HG02763 (cell line): ENCODE data around the gene HMG20B.
"Not testable (repeated sequence)": the region's sequence is repeated elsewhere in the genome, so short reads cannot be mapped to it uniquely, and the experiment has no call there.

ENCODE experiments used
- ATAC-seq: cut with Tn5 transposase; IDR thresholded peaks from one replicate; pipeline ENCODE4 v1.9.1; 2021; ENCODE audit warnings: mild to moderate bottlenecking, moderate library complexity; ENCODE audit not compliant: unreplicated experiment

HMG20B gene

GRCh38 chr19:3580156-3580934 lies 7.6 kb downstream of the HMG20B start:
- ATAC-seq: no peak

GRCh38 chr19:3581792-3582191 lies 9.0 kb downstream of the HMG20B start:
- ATAC-seq: not testable (repeated sequence)

DNA sequence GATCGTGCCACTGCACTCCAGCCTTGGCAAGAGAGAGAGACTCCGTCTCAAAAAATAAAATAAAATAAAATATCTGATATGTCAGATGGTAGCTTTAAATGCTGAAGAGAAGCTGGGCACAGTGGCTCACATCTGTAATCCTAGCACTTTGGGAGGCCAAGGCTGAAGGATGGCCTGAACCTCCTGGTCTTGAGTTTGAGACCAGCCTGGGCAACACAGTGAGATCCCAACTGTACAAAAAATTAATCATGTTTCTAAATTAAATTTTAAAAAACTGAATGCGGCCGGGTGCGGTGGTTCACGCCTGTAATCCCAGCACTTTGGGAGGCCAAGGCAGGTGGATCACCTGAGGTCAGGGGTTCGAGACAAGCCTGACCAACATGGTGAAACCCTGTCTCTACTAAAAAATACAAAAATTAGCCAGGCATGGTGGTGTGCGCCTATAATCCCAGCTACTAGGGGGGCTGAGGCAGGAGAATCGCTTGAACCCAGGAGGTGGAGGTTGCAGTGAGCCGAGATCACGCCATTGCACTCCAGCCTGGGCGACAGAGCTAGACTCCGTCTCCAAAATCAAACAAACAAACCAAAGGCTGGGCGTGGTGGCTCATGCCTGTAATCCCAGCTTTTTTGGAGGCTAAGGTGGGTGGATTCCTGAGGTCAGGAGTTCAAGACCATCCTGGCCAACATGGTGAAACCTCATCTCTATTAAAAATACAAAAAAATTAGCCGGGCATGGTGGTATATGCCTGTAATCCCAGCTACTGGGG lies 11.5 kb downstream of the HMG20B start:
- not testable (repeated sequence) for ATAC-seq

DNA sequence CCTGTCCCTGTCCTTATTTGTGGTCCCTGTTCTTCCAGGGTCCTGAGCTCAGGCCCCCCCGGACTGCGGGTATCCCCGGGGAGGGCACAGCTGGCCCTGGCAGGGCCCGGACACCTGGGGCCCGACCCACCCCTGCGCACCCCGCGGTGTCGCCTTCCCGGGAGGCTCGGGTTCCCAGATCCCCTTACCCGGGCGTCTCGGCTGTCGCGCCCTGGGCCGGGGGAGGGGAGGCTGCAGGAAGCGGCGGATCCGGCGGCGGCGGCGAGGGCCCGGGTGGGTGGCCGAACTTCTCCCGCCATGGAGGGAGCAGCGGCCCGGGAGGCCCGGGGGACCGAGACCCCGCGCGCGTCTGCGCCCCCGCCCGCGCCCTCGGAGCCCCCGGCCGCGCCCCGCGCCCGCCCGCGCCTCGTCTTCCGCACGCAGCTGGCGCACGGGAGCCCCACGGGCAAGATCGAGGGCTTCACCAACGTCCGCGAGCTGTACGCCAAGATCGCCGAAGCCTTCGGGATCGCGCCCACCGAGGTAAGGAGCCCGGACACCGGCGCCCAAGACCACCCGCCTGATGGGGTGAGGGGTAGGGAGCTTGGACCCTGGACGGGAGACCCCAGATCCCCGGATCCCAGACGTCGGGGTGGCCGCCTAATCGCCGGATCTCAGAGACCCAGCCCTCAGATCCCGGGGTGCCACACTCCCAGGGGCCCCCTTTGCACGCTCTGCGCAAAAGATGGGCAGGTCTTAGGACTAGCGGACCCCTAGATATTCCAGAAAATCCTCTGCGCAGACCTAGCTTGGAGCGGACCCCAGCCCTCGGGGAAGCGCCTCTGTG lies 12.8 kb downstream of the HMG20B start, which contains the start of gene GIPC3:
TSS of gene GIPC3 (plus strand) at position 178 of the 826 bp plus-strand sequence. CDS start at position 298, 120 bp downstream.
- no peak for ATAC-seq

DNA sequence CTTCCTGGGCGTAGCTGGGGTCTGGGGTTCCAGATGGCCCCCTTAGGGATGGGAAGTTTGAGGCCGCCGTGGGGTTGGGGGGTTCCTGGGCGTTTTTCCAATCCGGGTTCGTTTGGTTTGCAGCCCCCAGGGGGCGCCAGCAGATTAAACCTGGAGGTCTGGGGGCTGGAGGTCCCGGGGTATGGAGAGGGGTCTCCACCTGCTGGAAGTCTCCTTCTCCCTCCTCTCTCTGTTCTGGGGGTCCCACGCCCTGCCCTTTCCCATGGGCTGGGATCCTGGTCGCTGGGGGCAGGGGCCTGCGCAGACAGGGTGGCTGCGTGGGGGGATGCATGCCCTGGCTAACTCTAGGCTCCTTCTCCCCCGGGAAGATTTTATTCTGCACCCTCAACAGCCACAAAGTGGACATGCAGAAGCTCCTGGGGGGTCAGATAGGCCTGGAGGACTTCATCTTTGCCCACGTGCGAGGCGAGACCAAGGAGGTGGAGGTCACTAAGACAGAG lies 13.4 kb downstream of the HMG20B start:
- ATAC-seq: no peak

DNA sequence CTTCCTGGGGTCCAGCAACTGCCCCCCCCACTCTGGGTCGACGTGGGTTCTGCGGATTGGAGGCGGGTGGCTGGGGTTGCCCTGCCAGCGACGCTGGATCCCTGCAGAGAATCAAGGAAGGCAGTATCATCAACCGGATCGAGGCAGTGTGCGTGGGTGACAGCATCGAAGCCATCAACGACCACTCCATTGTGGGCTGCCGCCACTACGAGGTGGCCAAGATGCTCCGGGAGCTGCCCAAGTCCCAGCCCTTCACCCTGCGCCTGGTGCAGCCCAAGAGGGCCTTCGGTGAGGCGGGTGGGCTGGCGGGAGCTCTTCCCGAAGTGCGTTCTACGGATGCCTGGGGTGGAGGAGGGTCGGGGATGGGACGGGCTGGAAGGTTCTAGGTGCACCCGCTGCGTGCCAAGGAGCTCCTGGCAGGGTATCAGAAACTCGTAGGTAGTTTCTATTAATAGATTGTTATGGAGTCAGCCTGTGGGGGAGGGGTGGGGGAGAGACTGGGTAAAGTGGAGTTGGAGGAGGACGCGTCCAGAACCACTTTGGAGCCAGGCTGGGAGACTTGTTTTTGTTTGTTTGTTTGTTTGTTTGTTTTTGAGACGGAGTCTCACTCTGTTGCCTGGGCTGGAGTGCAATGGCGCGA lies 14.1 kb downstream of the HMG20B start:
- no peak for ATAC-seq

GRCh38 chr19:3589439-3589838 lies 16.7 kb downstream of the HMG20B start:
- no peak for ATAC-seq

DNA sequence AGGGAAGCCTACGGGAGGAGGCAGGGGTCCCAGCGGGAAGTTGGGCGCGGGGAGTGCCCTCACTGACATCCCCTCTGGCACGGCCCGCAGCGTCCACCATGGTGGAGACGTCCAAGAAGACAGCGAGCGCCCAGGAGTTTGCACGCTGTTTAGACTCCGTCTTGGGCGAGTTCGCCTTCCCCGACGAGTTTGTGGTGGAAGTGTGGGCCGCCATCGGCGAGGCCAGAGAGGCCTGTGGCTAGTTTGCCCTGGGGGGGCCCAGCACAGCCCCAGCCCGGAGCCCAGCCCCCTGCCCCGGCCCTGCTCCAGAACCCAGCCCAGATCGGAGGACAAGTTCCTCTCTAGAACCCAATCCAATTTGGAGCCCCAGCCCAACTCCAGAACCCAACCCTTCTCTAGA lies 17.2 kb downstream of the HMG20B start:
- no peak for ATAC-seq

DNA sequence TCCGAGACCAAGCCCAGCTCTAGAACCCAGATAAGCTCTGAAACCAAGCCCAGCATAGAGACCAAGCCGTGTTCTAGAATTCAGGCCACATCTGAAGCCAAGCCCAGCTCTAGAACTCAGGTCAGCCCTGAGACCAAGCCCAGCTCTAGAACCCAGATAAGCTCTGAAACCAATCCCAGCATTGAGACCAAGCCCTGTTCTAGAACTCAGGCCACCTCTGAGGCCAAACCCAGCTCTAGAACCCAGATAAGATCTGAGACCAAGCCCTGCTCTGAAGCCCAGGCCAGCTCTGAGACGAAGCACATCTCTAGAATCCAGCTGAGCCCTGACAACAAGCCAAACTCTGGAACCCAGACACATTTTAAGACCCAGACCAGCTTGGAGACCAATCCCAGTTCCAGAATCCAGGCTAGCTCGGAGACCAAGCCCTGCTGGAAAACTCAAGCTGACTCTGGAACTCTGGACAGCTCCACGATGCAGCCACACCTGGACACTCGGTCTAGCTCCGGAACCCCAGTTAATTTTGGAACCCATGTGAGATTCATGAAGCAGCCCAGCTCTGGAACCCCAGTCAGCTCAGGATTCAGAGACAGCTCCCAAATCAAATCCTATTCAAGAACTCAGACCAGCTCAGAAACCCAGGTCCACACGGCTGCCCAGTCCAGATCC lies 18.4 kb downstream of the HMG20B start:
- ATAC-seq: no peak

- ATAC-seq: no peak
Measured at GRCh38 chr19:3591876-3592613, 19.3 kb downstream of the HMG20B start.

DNA sequence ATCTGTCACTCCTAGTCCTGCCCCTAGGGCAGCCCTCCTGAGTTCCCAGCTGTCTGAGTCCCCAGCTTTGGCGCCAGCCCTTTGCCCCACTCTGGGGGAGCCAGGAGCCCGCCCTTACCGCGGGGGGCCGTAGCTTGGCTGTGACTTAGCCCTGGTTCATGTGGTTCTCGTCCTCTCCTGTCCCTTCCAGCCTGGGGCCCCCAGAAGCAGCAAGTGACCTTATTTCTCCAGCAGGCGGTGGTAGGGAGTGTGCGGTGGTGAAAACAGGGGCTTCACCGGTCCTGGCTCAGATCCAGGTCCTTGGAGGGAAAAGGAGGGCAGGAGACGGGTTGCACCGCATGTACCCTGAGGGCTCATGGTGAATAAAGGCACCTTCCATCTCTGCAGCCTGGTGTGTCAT lies 20.4 kb downstream of the HMG20B start:
- ATAC-seq: no peak

DNA sequence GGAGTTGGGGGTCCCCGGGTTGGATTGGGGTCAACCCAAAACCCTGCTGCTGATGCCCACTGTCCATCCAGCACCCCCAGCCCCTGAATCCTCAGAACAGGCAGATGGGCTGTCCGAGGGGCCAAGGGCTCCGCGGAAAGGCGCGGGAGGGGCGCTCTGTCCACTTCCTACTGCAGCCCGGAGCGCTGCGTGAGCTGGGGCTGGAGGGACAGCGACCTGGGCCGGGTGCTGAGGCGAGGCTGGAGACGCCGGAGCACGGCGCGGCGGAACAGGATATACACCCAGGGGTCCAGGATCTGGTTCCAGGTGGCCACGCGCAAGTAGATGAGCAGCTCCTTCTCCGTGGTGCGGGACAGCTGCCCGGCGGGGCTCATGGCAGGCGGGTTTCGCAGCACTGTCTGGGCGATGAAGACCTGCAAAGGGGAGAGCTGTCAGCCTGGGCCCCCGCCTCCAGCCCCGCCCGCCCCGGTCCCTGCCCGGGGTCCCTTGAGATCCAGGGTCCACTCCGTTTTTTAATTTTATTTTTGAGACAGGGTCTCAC lies 22.8 kb downstream of the HMG20B start:
- no peak for ATAC-seq

DNA sequence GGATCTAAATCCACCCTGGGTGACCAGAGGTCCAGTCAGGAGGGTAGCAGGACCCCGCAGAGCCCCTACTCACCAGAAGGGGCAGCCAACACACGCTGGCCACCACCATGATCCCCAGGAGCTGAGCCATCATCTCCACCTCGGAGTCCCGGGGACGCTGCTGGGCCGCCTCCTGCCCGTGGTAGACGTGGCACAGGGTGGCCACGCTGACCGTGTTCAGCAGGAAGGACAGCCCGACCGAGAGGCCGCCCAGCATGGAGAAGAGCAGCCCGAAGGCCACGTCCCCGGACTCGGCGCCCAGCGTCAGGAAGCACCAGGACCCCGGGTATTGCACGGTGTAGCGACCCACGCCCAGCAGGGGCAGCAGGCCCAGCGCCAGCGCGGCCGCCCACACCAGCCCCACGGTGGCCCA lies 27.0 kb downstream of the HMG20B start:
- no peak for ATAC-seq

DNA sequence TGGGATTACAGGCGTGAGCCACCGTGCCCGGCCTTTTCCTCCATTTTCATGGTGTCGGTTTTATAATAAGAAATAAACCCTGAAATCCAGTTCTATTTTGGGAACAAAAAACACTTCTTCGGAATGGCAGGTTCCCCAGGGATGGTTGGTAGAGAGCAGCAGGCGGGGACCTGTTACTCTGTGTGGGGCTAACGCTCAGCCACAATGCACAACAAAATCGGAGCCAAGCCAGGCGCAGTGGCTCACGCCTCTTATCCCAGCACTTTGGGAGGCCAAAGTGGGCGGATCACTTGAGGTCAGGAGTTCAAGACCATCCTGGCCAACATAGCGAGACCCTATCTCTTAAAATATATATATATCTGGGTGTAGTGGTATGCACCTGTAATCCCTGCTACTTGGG lies 28.3 kb downstream of the HMG20B start:
- no peak for ATAC-seq

DNA sequence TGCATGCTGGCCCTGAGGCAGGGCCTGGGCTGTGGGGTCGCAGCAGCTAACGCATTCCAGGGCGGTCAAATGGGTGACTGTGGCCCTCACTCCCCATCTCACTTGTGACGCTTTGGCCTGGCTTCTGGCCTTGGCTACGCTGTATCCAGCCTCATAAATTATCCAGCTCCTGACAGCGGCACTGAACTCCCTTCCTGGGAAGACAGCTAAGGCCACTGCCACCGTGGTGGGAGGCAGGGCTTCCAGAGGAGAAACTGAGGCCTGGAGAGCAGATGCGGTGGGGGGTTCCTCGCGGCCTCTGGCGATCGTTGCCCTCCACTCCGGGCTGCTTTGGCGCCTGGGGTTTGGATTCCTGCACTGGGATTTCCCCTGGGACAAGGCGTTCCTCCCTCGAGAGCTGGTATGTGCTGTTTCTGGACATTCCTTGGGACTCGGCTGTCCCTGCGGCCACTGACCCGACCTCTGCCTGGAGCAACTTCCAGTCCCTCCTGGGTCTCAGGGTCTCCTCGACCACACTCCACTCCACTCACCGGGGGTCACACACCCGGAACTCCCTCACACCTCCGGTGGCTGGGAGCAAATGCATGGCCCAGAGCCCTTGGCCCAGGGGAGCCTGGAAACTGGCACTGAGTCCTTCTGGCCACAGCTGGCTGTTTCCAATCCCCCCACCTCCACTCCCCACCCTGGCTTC lies 30.5 kb downstream of the HMG20B start:
- ATAC-seq: no peak

GRCh38 chr19:3604227-3604986 lies 31.7 kb downstream of the HMG20B start:
- no peak for ATAC-seq

DNA sequence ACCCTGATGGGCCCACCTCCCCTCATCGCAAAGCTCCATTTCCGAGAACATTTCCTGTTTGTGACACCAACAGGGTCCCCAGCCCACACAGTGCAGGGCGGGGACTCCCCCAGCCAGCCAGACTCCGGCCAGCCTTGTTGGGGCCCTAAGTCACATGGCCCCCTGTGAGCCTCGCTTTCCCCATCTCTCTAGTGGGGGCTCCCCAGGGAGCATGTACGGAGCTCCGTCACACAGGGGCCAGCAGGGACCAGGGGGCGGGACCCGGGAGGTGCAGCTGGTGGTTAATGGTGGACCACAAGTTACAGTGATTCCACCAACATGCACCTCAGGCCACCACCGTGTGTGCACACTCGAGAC lies 32.2 kb downstream of the HMG20B start:
- ATAC-seq: no peak

- no peak for ATAC-seq
Measured at GRCh38 chr19:3605361-3605760, 32.6 kb downstream of the HMG20B start.
